Measurements from ENCODE around the gene UBC.
"Not testable (repeated sequence)": the region's sequence is repeated elsewhere in the genome, so short reads cannot be mapped to it uniquely, and the experiment has no call there.

Gene UBC

GRCh38 chr12:124929649-124930419 is 15.4 kb upstream of the UBC start:
- DNase-seq = no peak

- DNase-seq = no peak
These were observed 14.6 kb upstream of the UBC start for GRCh38 chr12:124928912-124929530.

- no peak for DNase-seq
These were observed 13.9 kb upstream of the UBC start for GRCh38 chr12:124928095-124928911.

DNA sequence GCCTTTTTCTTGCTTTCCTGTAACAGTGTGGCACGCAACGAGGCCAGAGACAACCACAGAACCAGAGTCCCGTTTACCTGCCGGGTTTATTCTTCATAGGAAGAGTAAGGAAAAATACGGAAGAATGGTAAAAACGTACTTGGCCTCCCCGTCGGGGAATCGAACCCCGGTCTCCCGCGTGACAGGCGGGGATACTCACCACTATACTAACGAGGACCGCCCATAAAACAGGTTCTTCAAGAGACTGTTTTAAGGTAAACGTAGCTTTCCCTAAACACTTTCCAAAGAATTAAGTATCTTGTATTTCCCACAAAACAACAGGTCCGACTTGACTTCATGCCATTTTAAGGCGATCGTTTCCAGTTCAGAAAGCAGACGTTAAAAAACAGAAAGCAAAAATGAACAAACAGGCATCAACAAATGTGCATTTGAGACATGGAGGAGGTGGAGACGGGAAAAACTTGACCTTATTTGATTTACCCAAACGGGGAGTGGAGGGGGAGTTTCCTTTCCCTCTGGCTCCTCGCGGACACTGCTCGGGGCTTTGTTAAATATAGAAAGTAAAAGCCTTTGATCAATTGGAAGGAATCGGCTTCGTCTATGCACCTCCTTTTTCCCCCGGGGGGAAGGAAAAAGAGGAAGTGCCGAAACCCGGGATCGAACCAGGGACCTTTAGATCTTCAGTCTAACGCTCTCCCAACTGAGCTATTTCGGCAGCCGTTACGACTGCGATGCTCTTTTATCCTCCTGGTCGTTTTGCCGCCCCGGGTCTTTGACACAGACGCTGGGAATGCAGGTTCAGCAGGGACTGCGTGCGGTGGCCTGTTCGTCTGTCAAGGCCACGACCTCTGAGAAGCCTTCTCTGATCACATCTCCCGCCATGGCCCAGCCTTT is 13.0 kb upstream of the UBC start:
- DNase-seq = peak; percentile 85

- not testable (repeated sequence) for DNase-seq
These were observed 11.3 kb upstream of the UBC start for GRCh38 chr12:124925782-124926181.

DNA sequence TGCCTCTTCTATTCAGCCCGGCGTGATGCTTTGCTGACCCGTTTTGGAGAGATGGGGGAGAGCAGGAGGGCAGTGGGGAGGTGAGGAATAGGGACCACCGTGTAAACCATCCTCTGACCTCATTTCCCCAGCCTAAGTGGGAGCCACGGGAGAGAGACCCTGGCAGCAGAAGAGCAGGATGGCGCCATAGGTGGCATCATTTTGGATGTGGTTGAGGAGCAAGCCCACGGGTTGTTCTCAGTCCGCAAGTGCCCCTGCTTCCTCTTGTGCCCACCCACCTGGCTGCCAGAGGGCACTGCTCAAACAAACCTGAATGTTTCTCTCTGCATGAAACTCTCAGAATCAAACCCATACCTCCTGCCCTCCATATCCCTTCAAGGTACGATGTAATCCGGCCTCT is 10.7 kb upstream of the UBC start:
- DNase-seq = no peak

- DNase-seq = no peak
These were observed 9.7 kb upstream of the UBC start for GRCh38 chr12:124923905-124924734.

- peak; percentile 79 for DNase-seq
These were observed 7.0 kb upstream of the UBC start for GRCh38 chr12:124921200-124922031.

- DNase-seq = no peak
These were observed 6.0 kb upstream of the UBC start for GRCh38 chr12:124920353-124920935.

DNA sequence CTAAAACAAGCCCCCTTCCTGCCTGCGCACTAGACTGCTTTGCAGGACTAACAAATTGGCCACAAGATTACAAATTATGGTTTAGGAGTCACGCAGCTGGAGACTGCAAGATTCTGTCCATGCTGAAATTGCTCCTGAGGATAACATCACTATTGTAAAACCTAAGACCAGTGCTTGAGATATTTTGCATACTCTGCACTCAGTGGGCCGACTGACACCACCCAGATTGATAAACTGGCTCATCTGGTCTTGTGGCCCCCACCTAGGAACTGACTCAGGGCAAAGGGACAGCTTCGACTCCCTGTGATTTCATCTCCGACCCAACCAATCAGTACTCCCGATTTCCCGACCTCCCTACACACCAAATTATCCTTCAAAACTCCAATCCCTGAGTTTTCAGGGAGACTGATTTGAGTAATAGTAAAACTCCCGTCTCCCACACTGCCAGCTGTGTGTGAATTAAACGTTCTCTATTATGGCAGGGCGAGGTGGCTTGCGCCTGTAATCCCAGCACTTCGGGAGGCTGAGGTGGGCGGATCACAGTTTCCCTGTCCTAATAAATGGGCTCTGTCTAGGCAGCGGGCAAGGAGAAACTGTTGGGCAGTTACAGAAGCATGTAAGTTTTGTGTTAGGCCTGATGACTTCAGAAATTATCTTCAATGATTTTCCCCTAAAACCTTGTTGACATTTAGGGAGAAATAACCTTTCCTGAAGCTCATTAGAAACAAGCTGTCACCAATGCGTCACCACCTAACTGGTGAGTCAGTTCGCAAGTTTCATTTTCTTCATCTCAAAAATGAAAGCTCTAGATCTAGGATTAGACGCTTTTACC is 5.3 kb upstream of the UBC start:
- peak; percentile 56 for DNase-seq

- not testable (repeated sequence) for DNase-seq
These were observed 4.2 kb upstream of the UBC start for GRCh38 chr12:124918622-124918988.

- DNase-seq = peak; percentile 71
These were observed 3.6 kb upstream of the UBC start for GRCh38 chr12:124917841-124918621.

- peak; percentile 96 for DNase-seq
These were observed 2.8 kb upstream of the UBC start for GRCh38 chr12:124917135-124917840.

GRCh38 chr12:124916374-124917134 is 2.1 kb upstream of the UBC start:
- DNase-seq = peak; percentile 72

DNA sequence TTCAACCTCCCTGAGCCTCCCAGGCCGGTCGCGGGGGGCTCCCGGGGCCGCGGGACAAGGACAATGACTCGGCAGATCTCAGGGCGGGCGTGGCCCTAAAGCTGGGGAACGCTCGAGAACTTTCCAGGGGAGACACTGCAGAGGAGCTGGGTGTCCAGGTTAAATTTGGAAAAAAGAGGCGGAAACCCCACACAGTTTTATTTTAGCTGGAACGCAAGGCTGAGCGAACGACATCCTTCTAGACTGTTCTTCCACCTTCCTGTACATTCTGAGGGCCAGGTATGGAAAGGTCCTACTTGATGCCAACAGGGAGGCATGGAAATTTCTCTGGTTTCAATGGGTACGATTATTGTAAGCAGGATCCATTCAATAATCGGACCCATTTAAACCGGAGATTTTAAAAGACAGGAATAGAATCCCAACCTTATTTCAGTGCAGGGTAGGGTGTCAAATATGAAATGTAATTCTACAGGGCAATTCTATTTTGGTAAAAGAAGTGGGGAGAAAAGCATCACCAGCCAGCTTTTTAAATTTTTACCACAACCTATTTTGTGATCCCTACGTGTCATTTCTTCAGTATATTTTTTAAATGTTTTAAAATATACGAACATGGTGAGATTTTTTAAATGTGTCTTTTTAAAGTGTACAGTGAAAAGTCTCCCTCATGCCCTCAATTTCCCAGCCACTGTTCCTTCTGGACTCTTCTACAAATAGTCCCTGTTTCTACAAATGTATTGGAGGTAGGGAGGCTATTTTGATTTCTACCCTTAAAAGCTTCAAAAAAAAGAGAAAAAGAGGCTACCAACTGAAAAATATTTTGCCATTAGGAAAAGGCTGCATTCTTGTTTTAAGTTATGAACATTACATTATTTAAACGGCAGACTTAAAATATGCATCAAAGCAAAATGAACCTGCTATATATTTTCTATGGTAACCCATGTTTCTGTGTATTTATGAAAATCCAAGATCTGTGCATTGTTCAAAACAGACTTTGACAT is 1.1 kb upstream of the UBC start:
- peak; percentile 57 for DNase-seq
